Mesothelial cell of epicardium (in vitro differentiated cells): ENCODE data around the gene TFIP11. TPM values are rescaled to one million over a fixed set of nuclear protein-coding genes. Genes with fewer than 3 reads are reported as not detected.

Experiments
- DNase-seq, 2 experiments: peaks; one replicate each; pipeline ENCODE4 v3.0.0; 2021; ENCODE audit warnings: low spot score in 2 of 2; ENCODE audit not compliant: unreplicated experiment in 2 of 2
- H3K27ac Mint-ChIP-seq: 2 replicates; pipeline ENCODE4 v1.8.0; 2021; ENCODE audit warnings: mixed read lengths
- H3K27me3 Mint-ChIP-seq: 2 replicates; pipeline ENCODE4 v1.8.0; 2021; ENCODE audit warnings: low read depth, mixed read lengths
- H3K36me3 Mint-ChIP-seq: 2 replicates; pipeline ENCODE4 v1.8.0; 2021; ENCODE audit warnings: mixed read lengths
- H3K4me1 Mint-ChIP-seq: 2 replicates; pipeline ENCODE4 v1.8.0; 2021; ENCODE audit warnings: mixed read lengths
- H3K4me3 Mint-ChIP-seq: 2 replicates; pipeline ENCODE4 v1.8.0; 2021; ENCODE audit warnings: mild to moderate bottlenecking, moderate library complexity, mixed read lengths
- H3K9me3 Mint-ChIP-seq: 2 replicates; pipeline ENCODE4 v1.8.0; 2021; ENCODE audit warnings: mixed read lengths
- CTCF ChIP-seq: fragments of 200-600 bp; sonication (generic); IDR thresholded peaks from one replicate; pipeline ENCODE4 v1.5.0; 2021; ENCODE audit warnings: antibody characterized with exemption; ENCODE audit not compliant: unreplicated experiment
- total RNA-seq: library from RNA; stranded (reverse); gene quantifications from 3 replicates; pipeline ENCODE4 v1.2.1, GENCODE V29; 2021

TFIP11 gene
- total RNA-seq, 1 donor from 2014 or later, result 37.9 TPM

GRCh38 chr22:26447584-26448329 lies 64.5 kb downstream of the TFIP11 start:
- Mint-ChIP-seq H3K4me1 (no peaks in the 10 kb centered on the region), H3K4me3 (no peak overlapping the region), H3K36me3 (peaks cover 11% of the 10 kb centered on the region), H3K27me3 (no peaks in the 10 kb centered on the region), H3K9me3 (no peaks in the 10 kb centered on the region), H3K27ac (no peak overlapping the region)
- DNase-seq, result no peak
- no peak for TF ChIP-seq CTCF

- no peak overlapping the region for H3K27ac Mint-ChIP-seq
- DNase-seq, result no peak
- no peak overlapping the region for H3K4me3 Mint-ChIP-seq
- H3K9me3 Mint-ChIP-seq, result no peaks in the 10 kb centered on the region
- H3K27me3 Mint-ChIP-seq, result no peaks in the 10 kb centered on the region
- peaks cover 7% of the 10 kb centered on the region for H3K36me3 Mint-ChIP-seq
- no peaks in the 10 kb centered on the region for H3K4me1 Mint-ChIP-seq
- TF ChIP-seq CTCF, result no peak
Measured at GRCh38 chr22:26446808-26447515, 65.3 kb downstream of the TFIP11 start.

GRCh38 chr22:26445577-26446275 lies 66.5 kb downstream of the TFIP11 start:
- H3K27me3 Mint-ChIP-seq, result no peaks in the 10 kb centered on the region
- no peaks in the 10 kb centered on the region for H3K4me1 Mint-ChIP-seq
- H3K27ac Mint-ChIP-seq, result no peak overlapping the region
- TF ChIP-seq CTCF, result no peak
- H3K9me3 Mint-ChIP-seq, result no peaks in the 10 kb centered on the region
- no peak overlapping the region for H3K4me3 Mint-ChIP-seq
- DNase-seq, result no peak
- peaks cover 2% of the 10 kb centered on the region for H3K36me3 Mint-ChIP-seq

GRCh38 chr22:26444777-26445176 lies 67.5 kb downstream of the TFIP11 start:
- no peak for DNase-seq
- H3K9me3 Mint-ChIP-seq, result no peaks in the 10 kb centered on the region
- no peak overlapping the region for H3K27ac Mint-ChIP-seq
- no peak overlapping the region for H3K4me3 Mint-ChIP-seq
- no peak for TF ChIP-seq CTCF
- no peaks in the 10 kb centered on the region for H3K36me3 Mint-ChIP-seq
- H3K4me1 Mint-ChIP-seq, result no peaks in the 10 kb centered on the region
- no peaks in the 10 kb centered on the region for H3K27me3 Mint-ChIP-seq

GRCh38 chr22:26443901-26444690 lies 68.2 kb downstream of the TFIP11 start:
- Mint-ChIP-seq H3K4me3 (no peak overlapping the region), H3K27me3 (no peaks in the 10 kb centered on the region), H3K36me3 (no peaks in the 10 kb centered on the region), H3K4me1 (no peaks in the 10 kb centered on the region), H3K9me3 (no peaks in the 10 kb centered on the region), H3K27ac (no peak overlapping the region)
- no peak for TF ChIP-seq CTCF
- no peak for DNase-seq
